ENCODE results near the gene BTG2.
"Not testable (repeated sequence)": the region's sequence is repeated elsewhere in the genome, so short reads cannot be mapped to it uniquely, and the experiment has no call there.

The BTG2 gene, protein sequence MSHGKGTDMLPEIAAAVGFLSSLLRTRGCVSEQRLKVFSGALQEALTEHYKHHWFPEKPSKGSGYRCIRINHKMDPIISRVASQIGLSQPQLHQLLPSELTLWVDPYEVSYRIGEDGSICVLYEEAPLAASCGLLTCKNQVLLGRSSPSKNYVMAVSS
- long read RNA-seq, donor 1, transcript BTG2-201 (2 exons, 2,712 nt) = major isoform, 32 of 32 reads
- long read RNA-seq, donor 1, partial matches to known transcripts = 0 of 32 reads
- long read RNA-seq, donor 1, other reads (novel, unspliced or antisense) = 0 of 32 reads
- long read RNA-seq, donor 2, transcript BTG2-201 (2 exons, 2,712 nt) = major isoform, 9 of 9 reads
- long read RNA-seq, donor 2, partial matches to known transcripts = 0 of 9 reads
- long read RNA-seq, donor 2, other reads (novel, unspliced or antisense) = 0 of 9 reads
- long read RNA-seq, donor 3, transcript BTG2-201 (2 exons, 2,712 nt) = major isoform, 23 of 23 reads
- long read RNA-seq, donor 3, partial matches to known transcripts = 0 of 23 reads
- long read RNA-seq, donor 3, other reads (novel, unspliced or antisense) = 0 of 23 reads
- long read RNA-seq, donor 4, transcript BTG2-201 (2 exons, 2,712 nt) = major isoform, 23 of 23 reads
- long read RNA-seq, donor 4, partial matches to known transcripts = 0 of 23 reads
- long read RNA-seq, donor 4, other reads (novel, unspliced or antisense) = 0 of 23 reads
- long read RNA-seq, donor 5, transcript BTG2-201 (2 exons, 2,712 nt) = major isoform, 27 of 27 reads
- long read RNA-seq, donor 5, partial matches to known transcripts = 0 of 27 reads
- long read RNA-seq, donor 5, other reads (novel, unspliced or antisense) = 0 of 27 reads
- long read RNA-seq, donor 6, transcript BTG2-201 (2 exons, 2,712 nt) = major isoform, 41 of 89 reads
- long read RNA-seq, donor 6, partial matches to known transcripts = 48 of 89 reads
- long read RNA-seq, donor 6, other reads (novel, unspliced or antisense) = 0 of 89 reads
- long read RNA-seq, donor 7, transcript BTG2-201 (2 exons, 2,712 nt) = major isoform, 18 of 18 reads
- long read RNA-seq, donor 7, partial matches to known transcripts = 0 of 18 reads
- long read RNA-seq, donor 7, other reads (novel, unspliced or antisense) = 0 of 18 reads
- long read RNA-seq, donor 8, transcript BTG2-201 (2 exons, 2,712 nt) = major isoform, 18 of 18 reads
- long read RNA-seq, donor 8, partial matches to known transcripts = 0 of 18 reads
- long read RNA-seq, donor 8, other reads (novel, unspliced or antisense) = 0 of 18 reads

DNA sequence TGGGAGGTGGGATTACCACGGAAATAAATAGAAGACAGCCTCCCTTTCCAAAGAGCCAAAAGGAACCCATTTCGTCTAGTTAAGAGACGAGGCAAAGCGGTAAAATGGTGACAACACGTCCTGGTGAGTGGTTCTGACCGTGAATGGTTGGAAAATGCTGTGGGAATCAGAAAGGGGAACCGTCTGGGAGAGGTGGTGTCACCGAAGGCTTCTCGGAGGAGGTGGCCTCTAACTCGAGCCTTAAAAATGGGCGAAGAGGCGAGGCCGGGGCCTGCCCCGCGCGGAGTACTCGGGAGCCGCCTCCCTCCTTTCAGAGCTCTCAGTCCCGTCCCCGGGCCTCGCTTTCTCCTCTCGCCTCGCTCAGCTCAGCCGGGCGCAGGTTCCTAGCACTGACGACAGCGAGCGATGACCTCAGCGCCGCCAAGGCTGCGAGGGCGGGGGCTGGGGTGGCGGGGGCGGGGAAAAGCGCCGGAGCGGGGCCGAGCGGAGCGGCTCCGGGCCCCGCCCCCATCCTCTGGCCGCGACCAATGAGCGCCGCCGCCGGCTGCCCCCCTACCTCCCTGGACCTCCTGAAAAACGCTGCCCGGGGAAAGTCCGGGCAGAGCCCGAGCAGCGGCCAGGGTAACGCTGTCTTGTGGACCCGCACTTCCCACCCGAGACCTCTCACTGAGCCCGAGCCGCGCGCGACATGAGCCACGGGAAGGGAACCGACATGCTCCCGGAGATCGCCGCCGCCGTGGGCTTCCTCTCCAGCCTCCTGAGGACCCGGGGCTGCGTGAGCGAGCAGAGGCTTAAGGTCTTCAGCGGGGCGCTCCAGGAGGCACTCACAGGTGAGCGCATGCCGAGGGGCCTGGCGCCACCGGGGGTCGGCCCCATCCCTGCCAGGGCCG is at the start of gene BTG2:
BTG2 (plus strand) TSS at position 601 of the 890 bp plus-strand sequence; CDS start at position 689, 88 bp downstream.
- DNase-seq = peak; percentile 95

DNA sequence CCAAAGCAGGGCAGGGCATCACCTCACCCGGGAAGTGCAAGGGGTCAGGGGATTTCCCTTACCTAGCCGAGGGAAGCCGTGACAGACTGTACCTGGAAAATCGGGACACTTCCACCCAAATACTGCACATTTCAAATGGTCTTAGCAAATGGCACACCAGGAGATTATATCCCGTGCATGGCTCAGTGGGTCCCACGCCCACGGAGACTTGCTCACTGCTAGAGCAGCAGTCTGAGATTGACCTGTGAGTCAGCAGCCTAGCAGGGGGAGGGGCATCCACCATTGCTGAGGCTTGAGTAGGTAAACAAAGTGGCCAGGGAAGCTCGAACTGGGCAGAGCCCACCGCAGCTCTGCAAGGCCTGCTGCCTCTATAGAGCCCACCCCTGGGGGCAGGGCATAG is 48.7 kb upstream of the BTG2 start:
- not testable (repeated sequence) for DNase-seq

DNA sequence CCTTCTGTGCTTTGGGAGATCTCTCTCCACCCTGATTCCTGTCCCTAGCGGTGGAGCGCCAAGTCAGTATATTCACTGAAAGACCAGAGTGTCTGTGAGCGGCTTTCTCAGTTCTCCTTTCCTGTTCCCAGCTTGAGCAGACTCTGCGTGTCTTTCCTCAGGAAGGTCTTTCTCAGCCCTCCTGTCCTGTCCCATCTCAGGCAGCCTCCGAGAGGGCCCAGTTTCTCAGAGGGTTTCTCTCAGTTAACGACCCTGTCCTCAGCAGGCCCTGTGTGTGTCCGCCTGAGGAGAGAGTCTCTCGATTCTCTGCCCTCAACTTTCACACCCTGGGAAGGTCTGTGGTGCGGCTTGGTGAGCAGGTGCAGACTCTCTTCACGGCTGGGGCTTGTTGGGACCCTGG is 41.8 kb upstream of the BTG2 start:
- DNase-seq = no peak

GRCh38 chr1:203264052-203264501 is 41.2 kb upstream of the BTG2 start:
- no peak for DNase-seq

DNA sequence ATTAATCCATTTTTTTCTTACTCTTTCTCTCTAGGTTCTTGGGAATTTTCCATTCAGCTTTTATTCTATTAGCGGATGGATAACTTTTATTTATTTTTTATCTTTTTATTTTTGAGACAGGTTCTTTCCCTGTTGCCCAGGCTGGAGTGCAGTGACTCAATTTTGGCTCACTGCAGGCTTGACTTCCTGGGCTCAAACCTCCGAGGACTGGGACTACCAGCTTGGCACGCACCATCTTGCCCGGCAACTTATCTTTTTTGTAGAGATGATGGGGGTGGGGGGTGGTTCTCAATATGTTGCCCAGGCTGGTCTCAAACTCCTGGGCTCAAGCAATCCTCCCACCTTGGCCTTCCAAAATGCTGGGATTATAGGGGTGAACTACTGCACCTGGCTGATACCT is 39.8 kb upstream of the BTG2 start:
- no peak for DNase-seq

DNA sequence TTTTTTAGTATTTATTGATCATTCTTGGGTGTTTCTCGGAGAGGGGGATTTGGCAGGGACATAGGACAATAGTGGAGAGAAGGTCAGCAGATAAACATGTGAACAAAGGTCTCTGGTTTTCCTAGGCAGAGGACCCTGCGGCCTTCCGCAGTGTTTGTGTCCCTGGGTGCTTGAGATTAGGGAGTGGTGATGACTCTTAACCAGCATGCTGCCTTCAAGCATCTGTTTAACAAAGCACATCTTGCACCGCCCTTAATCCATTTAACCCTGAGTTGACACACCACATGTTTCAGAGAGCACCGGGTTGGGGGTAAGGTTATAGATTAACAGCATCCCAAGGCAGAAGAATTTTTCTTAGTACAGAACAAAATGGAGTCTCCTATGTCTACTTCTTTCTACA is 39.2 kb upstream of the BTG2 start:
- not testable (repeated sequence) for DNase-seq

GRCh38 chr1:203267347-203267846 is 37.9 kb upstream of the BTG2 start:
- peak; percentile 94 for DNase-seq

DNA sequence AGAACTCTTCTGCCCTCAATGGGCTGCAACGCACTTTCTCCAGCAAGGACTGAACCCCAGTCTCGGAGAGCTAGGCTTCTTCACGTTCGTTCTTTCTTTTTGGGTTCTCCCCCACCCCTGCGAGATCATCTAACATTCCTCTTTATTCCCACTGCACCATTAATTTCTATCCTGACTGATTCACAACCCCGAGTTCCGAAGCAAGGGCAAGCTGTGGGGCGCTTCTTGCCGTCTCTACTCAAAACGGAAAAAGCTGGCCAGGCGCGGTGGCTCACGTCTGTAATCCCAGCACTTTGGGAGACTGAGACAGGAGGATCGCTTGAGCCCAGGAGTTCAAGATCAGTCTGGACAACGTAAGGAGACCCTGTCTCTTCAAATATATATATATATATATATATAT is 37.4 kb upstream of the BTG2 start:
- no peak for DNase-seq

- peak; percentile 53 for DNase-seq
Observed at GRCh38 chr1:203268901-203269653, 36.2 kb upstream of the BTG2 start.

DNA sequence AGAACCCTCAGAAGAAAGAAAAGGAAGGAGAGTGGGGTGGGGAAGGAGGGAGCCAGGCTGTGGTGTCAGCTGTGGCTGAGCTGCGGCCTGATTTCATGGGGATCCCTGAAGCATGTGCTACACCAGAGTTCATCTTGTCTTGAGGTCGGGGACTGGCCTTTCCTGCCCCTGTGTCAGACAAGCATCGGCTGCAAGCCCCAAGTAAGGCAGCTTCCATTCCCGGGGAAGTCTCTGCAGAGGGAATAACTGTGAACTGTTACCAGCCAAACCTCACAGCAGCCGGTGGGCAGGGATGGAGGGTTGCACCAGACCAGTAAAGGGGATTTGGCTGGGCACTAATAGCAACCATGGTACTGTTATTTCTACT is 35.7 kb upstream of the BTG2 start:
- DNase-seq = no peak

DNA sequence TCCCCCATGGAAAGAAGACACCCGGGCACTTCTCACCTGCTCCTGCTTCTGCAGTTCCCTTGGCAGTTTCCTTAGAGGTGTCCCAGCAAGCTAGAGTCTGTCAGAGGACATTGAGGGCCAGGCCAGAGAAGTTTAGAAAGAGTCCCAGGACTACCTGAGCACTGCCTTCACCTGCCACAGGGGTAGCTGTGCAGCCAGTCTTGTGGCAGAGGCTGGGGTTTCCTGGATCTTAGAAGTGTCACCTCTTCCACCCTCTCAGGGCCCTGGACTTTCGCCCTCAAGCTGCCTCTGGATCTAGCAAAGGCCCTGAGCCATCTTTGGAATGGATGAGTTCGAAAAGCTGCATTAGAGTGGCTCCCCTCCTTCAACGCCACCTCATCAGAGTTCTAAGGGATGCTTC is 34.9 kb upstream of the BTG2 start:
- no peak for DNase-seq

GRCh38 chr1:203271018-203271743 is 34.1 kb upstream of the BTG2 start:
- peak; percentile 23 for DNase-seq

- DNase-seq = peak; percentile 37
Observed at GRCh38 chr1:203271962-203272632, 33.2 kb upstream of the BTG2 start.

DNA sequence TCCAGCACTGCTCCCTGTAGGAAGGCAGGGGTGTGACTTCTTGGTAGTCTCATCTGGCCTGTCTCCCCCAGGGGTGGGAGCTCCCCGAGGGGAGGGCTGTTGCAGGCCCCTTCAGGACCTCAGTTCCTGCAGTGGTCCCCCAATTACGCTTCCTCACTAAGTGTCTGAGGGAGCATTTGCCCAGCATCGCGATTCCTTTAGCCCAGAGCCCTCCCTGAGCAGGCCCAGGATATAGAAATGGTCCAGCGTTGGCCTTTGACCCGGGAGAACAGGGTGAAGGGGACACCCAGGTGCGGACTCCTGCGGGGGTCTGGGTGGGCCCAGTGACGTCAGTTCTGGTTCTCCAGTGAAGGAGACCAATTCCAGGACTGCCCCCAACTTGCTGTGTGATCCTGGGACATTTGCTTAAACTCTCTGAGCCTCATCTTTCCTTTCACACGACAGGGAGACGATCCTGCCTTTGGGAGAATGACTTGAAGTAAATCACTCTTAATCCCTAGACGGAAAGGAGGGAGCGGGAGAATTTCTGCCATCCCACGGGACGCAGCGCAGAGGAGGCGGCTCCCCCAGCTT is 32.6 kb upstream of the BTG2 start:
- DNase-seq = no peak

DNA sequence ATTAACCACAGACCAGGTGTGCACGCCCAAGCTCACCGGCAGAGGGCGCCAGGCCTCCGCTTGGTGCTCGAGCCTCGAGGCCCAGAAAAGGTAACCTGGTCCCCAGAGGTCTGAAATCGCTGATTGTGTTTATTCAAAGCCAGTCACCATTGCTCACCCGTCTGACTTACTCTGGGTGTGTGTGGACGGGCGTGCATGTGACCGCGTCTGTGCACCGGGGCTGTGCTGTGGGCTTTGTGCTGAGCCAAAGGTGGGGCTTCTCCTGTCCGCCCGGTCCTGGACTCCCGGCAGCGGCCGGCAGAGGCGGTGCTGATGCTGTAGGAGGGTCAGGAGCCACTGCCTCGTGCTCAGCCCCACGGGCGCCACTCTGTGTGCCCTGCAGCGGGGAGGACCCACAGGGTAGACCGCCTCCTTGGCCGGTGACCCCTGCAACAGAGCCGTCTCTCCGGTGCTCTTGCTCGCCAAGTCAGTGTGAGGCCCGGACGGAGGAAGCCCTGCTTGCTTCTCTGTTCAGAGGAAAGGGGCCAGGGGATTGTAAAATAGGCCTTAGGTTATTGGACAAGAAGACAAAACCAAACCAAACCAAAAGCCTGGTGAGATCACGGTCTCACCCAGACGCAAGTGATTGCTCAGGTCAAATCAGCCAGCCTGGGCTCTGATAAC is 32.0 kb upstream of the BTG2 start:
- peak; percentile 94 for DNase-seq

- no peak for DNase-seq
Observed at GRCh38 chr1:203273869-203274602, 31.3 kb upstream of the BTG2 start.

GRCh38 chr1:203274603-203275381 is 30.5 kb upstream of the BTG2 start:
- peak; percentile 13 for DNase-seq

All from right kidney (tissue), 9 donors.